HepG2 (cell line): Measurements from ENCODE around the gene FOSL2. TPM values are rescaled to one million over a fixed set of nuclear protein-coding genes. Genes with fewer than 3 reads are reported as not detected.

Experiments used
- ATAC-seq: fragments of 200-7000 bp; cut with Tn5 transposase; 3 replicates; pipeline ENCODE4 v1.9.1; 2020; ENCODE audit warnings: mild to moderate bottlenecking, moderate library complexity
- BruUV-seq: library from RNA; stranded (reverse); fragments of 400-500 nt; replicated peaks from 2 replicates; lab custom pipeline; 2021; lab: Mats Ljungman, UMichigan
- CTCF ChIA-PET: fragments of 300-600 bp; formaldehyde crosslinking; extraction: SDS; loops from one replicate; lab custom pipeline; 2021; ENCODE audit warnings: low total read pairs, inconsistent platforms, low intra/inter-chr PET ratio; lab: Yijun Ruan, JAX
- POLR2A ChIA-PET: fragments of 350-600 bp; sonication (Branson Sonifier 250); formaldehyde crosslinking; loops from one replicate; lab custom pipeline; 2020; ENCODE audit warnings: antibody characterized with exemption, inconsistent platforms; lab: Yijun Ruan, JAX
- DNase-seq: peaks from one replicate; pipeline ENCODE4 v3.0.0-alpha.2; 2015; ENCODE audit warnings: low spot score
- FAIRE-seq: peaks from 3 replicates; lab custom pipeline; 2011; peaks lifted over from hg19 to GRCh38; lab: Jason Lieb, UNC
- H2AFZ ChIP-seq: one replicate; pipeline ENCODE4 v1.6.1; 2011; ENCODE audit warnings: low read length, inconsistent platforms
- H3K27ac ChIP-seq: fragments of 300-600 bp; 3 replicates; pipeline ENCODE4 v1.8.0; 2011; ENCODE audit warnings: mixed run types, mild to moderate bottlenecking, mixed read lengths, low read length, inconsistent platforms; ENCODE audit not compliant: insufficient read depth; ENCODE audit errors: extremely low read length
- H3K27me3 ChIP-seq, 2 experiments: fragments of 200-600 bp in 1 of 2; 2 replicates in 1 of 2; 3 replicates in 1 of 2; pipeline versions ENCODE4 v1.6.0 to v1.8.0; 2011; ENCODE audit warnings: low read length in 2 of 2, mild to moderate bottlenecking in 2 of 2, moderate library complexity in 2 of 2, inconsistent platforms in 1 of 2; ENCODE audit not compliant: insufficient read depth in 2 of 2, control insufficient read depth in 1 of 2
- H3K36me3 ChIP-seq, 2 experiments: fragments of 200-600 bp in 1 of 2; replicated peaks in 1 of 2; 2 replicates in 1 of 2; 3 replicates in 1 of 2; pipeline versions ENCODE4 v1.5.1 to v1.8.0; 2011; ENCODE audit warnings: low read length in 2 of 2, inconsistent platforms in 1 of 2; ENCODE audit not compliant: insufficient read depth in 2 of 2, control insufficient read depth in 1 of 2
- H3K4me1 ChIP-seq: 2 replicates; pipeline ENCODE4 v1.5.1; 2012; ENCODE audit warnings: low read length, inconsistent platforms; ENCODE audit not compliant: insufficient read depth
- H3K4me2 ChIP-seq: 2 replicates; pipeline ENCODE4 v1.6.0; 2011; ENCODE audit warnings: low read depth, low read length, inconsistent platforms
- H3K4me3 ChIP-seq, 3 experiments: fragments of 200-600 bp in 1 of 3; sonication (generic), shearing (Covaris generic) in 1 of 3; replicated peaks in 1 of 3; 2 replicates each; pipeline ENCODE4 v1.5.1; 2011 to 2016; ENCODE audit warnings: low read length in 3 of 3, inconsistent platforms in 2 of 3, low read depth in 2 of 3, mild to moderate bottlenecking in 2 of 3, control low read depth in 1 of 3, mixed read lengths in 1 of 3; ENCODE audit not compliant: insufficient read depth in 1 of 3
- H3K79me2 ChIP-seq: one replicate; pipeline ENCODE4 v1.6.1; 2011; ENCODE audit warnings: low read length, inconsistent platforms; ENCODE audit not compliant: insufficient read depth
- H3K9ac ChIP-seq: 2 replicates; pipeline ENCODE4 v1.6.0; 2011; ENCODE audit warnings: mild to moderate bottlenecking, low read depth, low read length, inconsistent platforms; ENCODE audit not compliant: insufficient read depth
- H3K9me3 ChIP-seq: 2 replicates; pipeline ENCODE4 v1.5.1; 2012; ENCODE audit warnings: mild to moderate bottlenecking, low read length
- H4K20me1 ChIP-seq: 2 replicates; pipeline ENCODE4 v1.6.0; 2011; ENCODE audit warnings: inconsistent platforms, mild to moderate bottlenecking, low read length, moderate library complexity; ENCODE audit not compliant: insufficient read depth
- KDM4B ChIP-seq: sonication (generic); formaldehyde crosslinking; IDR thresholded peaks from 2 replicates; pipeline ENCODE4 v1.4.0; 2020; ENCODE audit warnings: missing genetic modification reagents
- KLF6 ChIP-seq: IDR thresholded peaks from 2 replicates; pipeline ENCODE4 v1.8.0; 2016; ENCODE audit warnings: missing biosample characterization, missing genetic modification reagents
- STAG1 ChIP-seq: sonication (generic); formaldehyde crosslinking; IDR thresholded peaks from 2 replicates; pipeline ENCODE4 v1.4.0; 2020; ENCODE audit warnings: missing genetic modification reagents
- WGBS: methylation state at CpG from one replicate; pipeline ENCODE4 v1.1.6; 2017; ENCODE audit warnings: low lambda C conversion rate; 5-methylcytosine and 5-hydroxymethylcytosine counted together
- in situ Hi-C: cut with HindIII; loops from 2 replicates; pipeline ENCODE4 v1.10.0; 2017; ENCODE audit warnings: low pct_unique_long_range_greater_than_20kb; ENCODE audit not compliant: extremely low pct_ligation_motif_present
- intact Hi-C: fragments of 100-400 bp; cut with micrococcal nuclease; formaldehyde crosslinking; loops from one replicate; pipeline ENCODE4 v1.10.0; 2022; ENCODE audit not compliant: unreplicated experiment
- polyA plus RNA-seq, 8 experiments: library from polyadenylated mRNA; depleted of rRNA in 3 of 8; stranded (reverse) in 7 of 8; unstranded in 1 of 8; fragments of >200 nt; fragmentation: Illumina TruSeq in 4 of 8; extraction: Trizol in 4 of 8; gene quantifications; 2 replicates each; pipeline versions ENCODE4 v1.2.1 to v1.2.3, GENCODE V29; 2011 to 2016; ENCODE audit warnings: low read depth in 4 of 8, missing spikeins in 1 of 8, mixed read lengths in 1 of 8; ENCODE audit not compliant: insufficient read depth in 1 of 8
- total RNA-seq, 5 experiments: library from RNA; depleted of rRNA; stranded (reverse); fragments of >200 nt; fragmentation: Illumina TruSeq; extraction: Trizol; gene quantifications; 2 replicates each; pipeline ENCODE4 v1.2.3, GENCODE V29; 2016; ENCODE audit warnings: low read depth in 1 of 5
- TF ChIP-seq, protein P1 (sequence below): IDR thresholded peaks from 2 replicates; pipeline ENCODE4 v1.6.1; 2012; ENCODE audit warnings: low read length, improper control_type of control experiment

FOSL2 gene
- total and polyA plus RNA-seq, 2 of the 13 experiments (the other 11 are each of a cell fraction or from before 2014, with no cell fraction given), result 3.4 to 18.1 TPM

DNA sequence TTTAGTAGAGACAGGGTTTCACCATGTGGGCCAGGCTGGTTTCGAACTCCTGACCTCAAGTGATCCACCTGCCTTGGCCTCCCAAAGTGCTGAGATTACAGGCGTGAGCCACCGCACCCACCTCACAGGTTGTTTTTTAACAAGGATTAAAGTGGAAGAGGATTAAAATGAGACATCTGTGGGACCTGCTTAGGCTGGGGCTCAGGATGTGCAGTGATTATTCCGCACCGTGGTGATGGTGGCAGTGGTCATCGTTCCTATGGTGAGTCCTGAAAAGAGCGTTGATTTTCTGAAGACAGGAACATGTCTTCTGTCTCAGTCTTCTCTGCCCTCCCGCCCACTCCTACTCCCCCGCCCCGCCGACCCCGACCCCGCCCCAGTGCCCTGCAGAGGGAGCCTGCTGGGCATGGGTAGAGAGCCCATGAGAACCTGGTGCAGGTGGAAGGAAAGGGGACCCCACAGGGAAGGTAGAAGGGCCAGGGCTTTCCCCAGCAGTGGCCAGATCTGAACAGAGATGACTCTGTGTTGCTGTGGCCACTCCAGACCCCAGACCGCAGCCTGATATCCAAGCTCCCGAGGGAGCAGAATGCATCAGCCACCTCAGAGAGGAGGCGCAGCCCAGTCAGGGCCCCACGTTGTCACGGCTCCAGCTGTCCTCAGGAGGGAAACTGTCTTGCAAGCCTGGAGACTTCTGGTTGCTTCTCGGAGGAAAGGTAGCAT, 34.5 kb upstream of the FOSL2 start:
- peaks cover 0 to 16% of the 10 kb centered on the region in 2 experiments for H3K27me3 ChIP-seq
- no peaks in the 10 kb centered on the region for H3K36me3 ChIP-seq
- no peak for FAIRE-seq
- H3K9me3 ChIP-seq, result no peaks in the 10 kb centered on the region
- TF ChIP-seq, protein P1, sequence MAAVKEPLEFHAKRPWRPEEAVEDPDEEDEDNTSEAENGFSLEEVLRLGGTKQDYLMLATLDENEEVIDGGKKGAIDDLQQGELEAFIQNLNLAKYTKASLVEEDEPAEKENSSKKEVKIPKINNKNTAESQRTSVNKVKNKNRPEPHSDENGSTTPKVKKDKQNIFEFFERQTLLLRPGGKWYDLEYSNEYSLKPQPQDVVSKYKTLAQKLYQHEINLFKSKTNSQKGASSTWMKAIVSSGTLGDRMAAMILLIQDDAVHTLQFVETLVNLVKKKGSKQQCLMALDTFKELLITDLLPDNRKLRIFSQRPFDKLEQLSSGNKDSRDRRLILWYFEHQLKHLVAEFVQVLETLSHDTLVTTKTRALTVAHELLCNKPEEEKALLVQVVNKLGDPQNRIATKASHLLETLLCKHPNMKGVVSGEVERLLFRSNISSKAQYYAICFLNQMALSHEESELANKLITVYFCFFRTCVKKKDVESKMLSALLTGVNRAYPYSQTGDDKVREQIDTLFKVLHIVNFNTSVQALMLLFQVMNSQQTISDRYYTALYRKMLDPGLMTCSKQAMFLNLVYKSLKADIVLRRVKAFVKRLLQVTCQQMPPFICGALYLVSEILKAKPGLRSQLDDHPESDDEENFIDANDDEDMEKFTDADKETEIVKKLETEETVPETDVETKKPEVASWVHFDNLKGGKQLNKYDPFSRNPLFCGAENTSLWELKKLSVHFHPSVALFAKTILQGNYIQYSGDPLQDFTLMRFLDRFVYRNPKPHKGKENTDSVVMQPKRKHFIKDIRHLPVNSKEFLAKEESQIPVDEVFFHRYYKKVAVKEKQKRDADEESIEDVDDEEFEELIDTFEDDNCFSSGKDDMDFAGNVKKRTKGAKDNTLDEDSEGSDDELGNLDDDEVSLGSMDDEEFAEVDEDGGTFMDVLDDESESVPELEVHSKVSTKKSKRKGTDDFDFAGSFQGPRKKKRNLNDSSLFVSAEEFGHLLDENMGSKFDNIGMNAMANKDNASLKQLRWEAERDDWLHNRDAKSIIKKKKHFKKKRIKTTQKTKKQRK, result no peak
- TF ChIP-seq KDM4B (CRISPR knock-in tag) (no peak), STAG1 (no peak), KLF6 (CRISPR knock-in tag) (no peak)
- POLR2A ChIA-PET, result no interaction called here
- in situ Hi-C loops, result no loop called here
- no peaks in the 10 kb centered on the region for H4K20me1 ChIP-seq
- 60% methylated on average over 19 of the region's 19 CpGs for WGBS
- no peak overlapping the region for H2AFZ ChIP-seq
- H3K79me2 ChIP-seq, result no peaks in the 10 kb centered on the region
- peaks cover 50% of the 10 kb centered on the region for H3K4me1 ChIP-seq
- CTCF ChIA-PET, result no interaction called here
- no peak overlapping the region for H3K4me3 ChIP-seq
- 0 out of 2 replicates have a peak overlapping the region, but pooled peaks have one; percentile 38 for H3K9ac ChIP-seq
- no peak for DNase-seq
- no TSS peak for BruUV-seq
- intact Hi-C loops, result loop anchor here (5.0 kb wide), 1 partner anchor 34 kb away; the partner anchor contains the start of gene FOSL2
- 0 out of 3 replicates have a peak, but pooled peaks have one; percentile 3 for ATAC-seq
- H3K4me2 ChIP-seq, result peak overlapping the region; percentile 83
- H3K27ac ChIP-seq, result no peak overlapping the region
